Neural progenitor cell (in vitro differentiated cells): ENCODE measurements around the gene SP1.

Experiments used
- CTCF ChIP-seq: fragments of 200-600 bp; sonication (generic); IDR thresholded peaks from 2 replicates; pipeline ENCODE4 v1.5.1; 2017; ENCODE audit warnings: antibody characterized with exemption, mild to moderate bottlenecking
- EZH2 ChIP-seq: fragments of 200-600 bp; sonication (generic); IDR thresholded peaks from 2 replicates; pipeline ENCODE4 v1.6.1; 2017; ENCODE audit warnings: antibody characterized with exemption, mild to moderate bottlenecking, moderate library complexity
- EZH2phosphoT487 ChIP-seq: fragments of 200-600 bp; sonication (generic); IDR thresholded peaks from 2 replicates; pipeline ENCODE4 v1.6.1; 2017; ENCODE audit warnings: antibody characterized with exemption

- TF ChIP-seq EZH2 (no peak), CTCF (no peak), EZH2phosphoT487 (no peak)
These were observed 38.2 kb downstream of the SP1 start for GRCh38 chr12:53418221-53418620.
